ENCODE measurements around the gene PKNOX2. TPM values are rescaled to one million over a fixed set of nuclear protein-coding genes. Genes with fewer than 3 reads are reported as not detected.

The PKNOX2 gene
- total RNA-seq, 2 experiments from 2014 or later = not detected

GRCh38 chr11:125170510-125171031 lies 6.0 kb downstream of the PKNOX2 start:
- no peaks in the 10 kb centered on the region for H3K9me3 Mint-ChIP-seq
- no peak overlapping the region for H3K4me3 Mint-ChIP-seq
- ChIA-PET CTCF (interaction anchor here (1.0 kb wide), 1 partner anchor 30 kb away, joined by 3 read pairs; no protein-coding TSS in a partner anchor), POLR2A (no interaction called here)
- H3K27ac Mint-ChIP-seq = no peak overlapping the region
- peaks cover 9% of the 10 kb centered on the region for H3K4me1 Mint-ChIP-seq
- H3K27me3 Mint-ChIP-seq = peaks cover 54% of the 10 kb centered on the region
- DNase-seq = no peak
- H3K36me3 Mint-ChIP-seq (ENCODE audit: low read depth) = peaks cover 3% of the 10 kb centered on the region

DNA sequence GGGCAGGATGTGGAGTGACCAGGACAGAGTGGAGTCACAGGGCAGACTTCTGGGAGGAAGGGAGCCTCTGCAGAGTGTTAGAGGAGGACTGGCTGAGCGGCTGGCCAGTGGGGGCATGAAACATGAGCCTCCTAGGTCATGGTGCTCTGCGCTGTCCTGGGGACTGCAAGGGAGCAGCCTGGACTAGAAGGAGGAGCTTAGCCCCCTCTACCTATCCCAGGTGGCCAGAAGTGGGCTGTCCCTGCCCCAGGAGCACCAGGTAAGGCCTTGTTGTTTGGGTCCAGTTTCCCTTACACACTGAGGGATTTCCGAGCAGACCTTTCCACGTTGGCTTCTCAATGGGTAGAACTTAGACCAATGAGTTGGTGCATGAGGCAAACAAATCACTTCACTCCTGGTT lies 7.4 kb downstream of the PKNOX2 start:
- Mint-ChIP-seq H3K4me1 (no peaks in the 10 kb centered on the region), H3K27ac (no peak overlapping the region), H3K27me3 (peaks cover 44% of the 10 kb centered on the region), H3K9me3 (no peaks in the 10 kb centered on the region), H3K36me3 (ENCODE audit: low read depth) (no peaks in the 10 kb centered on the region), H3K4me3 (no peak overlapping the region)
- CTCF ChIA-PET = no interaction called here
- POLR2A ChIA-PET = no interaction called here
- no peak for DNase-seq

DNA sequence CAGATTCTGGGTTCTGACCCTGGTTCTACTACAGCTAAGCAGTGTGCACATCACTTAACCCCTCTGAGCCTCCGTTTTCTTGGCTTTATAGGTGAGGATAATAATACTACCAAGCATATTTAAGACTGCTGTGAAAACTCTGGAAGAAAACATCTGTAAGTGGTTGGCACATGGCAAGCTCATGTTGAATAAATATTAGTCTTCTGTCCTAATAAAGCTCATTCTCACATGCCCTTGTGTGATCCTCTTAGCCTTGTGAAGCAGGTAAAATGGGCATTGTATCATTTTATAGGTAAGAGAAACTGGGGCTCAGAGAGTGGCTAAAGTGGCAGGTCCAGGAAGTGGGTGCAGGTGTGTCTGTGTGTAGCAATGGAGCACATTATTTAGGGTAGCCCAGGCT lies 8.5 kb downstream of the PKNOX2 start:
- CTCF ChIA-PET = no interaction called here
- Mint-ChIP-seq H3K27ac (no peak overlapping the region), H3K27me3 (peaks cover 41% of the 10 kb centered on the region), H3K36me3 (ENCODE audit: low read depth) (no peaks in the 10 kb centered on the region), H3K4me3 (no peak overlapping the region), H3K4me1 (no peaks in the 10 kb centered on the region), H3K9me3 (no peaks in the 10 kb centered on the region)
- DNase-seq = no peak
- POLR2A ChIA-PET = no interaction called here

GRCh38 chr11:125173556-125173955 lies 9.0 kb downstream of the PKNOX2 start:
- DNase-seq = no peak
- POLR2A ChIA-PET = no interaction called here
- CTCF ChIA-PET = no interaction called here
- Mint-ChIP-seq H3K36me3 (ENCODE audit: low read depth) (no peaks in the 10 kb centered on the region), H3K4me3 (no peak overlapping the region), H3K27ac (no peak overlapping the region), H3K9me3 (no peaks in the 10 kb centered on the region), H3K4me1 (no peaks in the 10 kb centered on the region), H3K27me3 (peaks cover 35% of the 10 kb centered on the region)

DNA sequence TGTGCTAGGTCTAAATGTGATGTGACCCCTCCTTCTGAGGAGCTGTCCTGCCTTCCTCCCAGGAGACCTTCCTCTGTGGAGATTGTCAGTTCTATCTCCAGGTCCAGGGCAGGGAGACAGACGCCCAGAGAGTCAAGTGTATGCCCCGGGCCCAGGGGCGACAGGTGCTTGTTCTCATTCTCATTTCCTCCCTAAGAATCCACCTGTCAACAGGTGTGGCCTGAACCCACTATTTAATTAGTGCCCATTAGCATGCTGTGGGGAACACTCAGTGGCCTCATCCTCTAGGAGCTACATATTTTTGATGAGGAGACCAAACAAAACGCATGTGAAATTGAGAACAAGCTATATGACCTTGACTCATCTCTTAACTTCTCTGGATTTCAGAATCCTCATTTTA lies 9.5 kb downstream of the PKNOX2 start:
- Mint-ChIP-seq H3K4me3 (no peak overlapping the region), H3K36me3 (ENCODE audit: low read depth) (no peaks in the 10 kb centered on the region), H3K27me3 (peaks cover 31% of the 10 kb centered on the region), H3K4me1 (no peaks in the 10 kb centered on the region), H3K9me3 (no peaks in the 10 kb centered on the region), H3K27ac (no peak overlapping the region)
- POLR2A ChIA-PET = no interaction called here
- DNase-seq = no peak
- CTCF ChIA-PET = no interaction called here

DNA sequence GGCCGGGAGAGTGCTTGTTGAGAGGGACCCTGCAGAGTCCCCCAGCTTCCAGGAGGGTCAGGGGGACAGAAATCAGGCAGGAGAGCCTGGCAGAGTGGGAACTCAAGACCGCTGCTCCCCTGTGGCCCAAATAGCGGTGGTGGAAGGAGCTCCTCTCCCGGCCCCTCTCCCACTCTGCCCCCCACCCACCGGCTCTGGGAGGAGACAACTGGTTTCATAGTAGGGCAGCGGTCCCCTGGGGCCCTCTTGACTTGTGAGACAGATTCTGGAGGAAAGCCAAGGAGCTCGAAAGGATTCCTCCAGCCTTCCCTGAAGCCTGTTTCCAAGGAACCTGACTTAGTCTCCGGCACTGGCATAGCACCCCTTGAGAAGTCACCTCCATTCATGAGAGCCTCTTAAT lies 10.1 kb downstream of the PKNOX2 start:
- Mint-ChIP-seq H3K27me3 (peaks cover 25% of the 10 kb centered on the region), H3K9me3 (no peaks in the 10 kb centered on the region), H3K36me3 (ENCODE audit: low read depth) (no peaks in the 10 kb centered on the region), H3K4me3 (no peak overlapping the region), H3K27ac (no peak overlapping the region), H3K4me1 (no peaks in the 10 kb centered on the region)
- ChIA-PET CTCF (interaction anchor here (0.9 kb wide), 1 partner anchor 12 kb away, joined by 3 read pairs; no protein-coding TSS in a partner anchor), POLR2A (no interaction called here)
- no peak for DNase-seq

DNA sequence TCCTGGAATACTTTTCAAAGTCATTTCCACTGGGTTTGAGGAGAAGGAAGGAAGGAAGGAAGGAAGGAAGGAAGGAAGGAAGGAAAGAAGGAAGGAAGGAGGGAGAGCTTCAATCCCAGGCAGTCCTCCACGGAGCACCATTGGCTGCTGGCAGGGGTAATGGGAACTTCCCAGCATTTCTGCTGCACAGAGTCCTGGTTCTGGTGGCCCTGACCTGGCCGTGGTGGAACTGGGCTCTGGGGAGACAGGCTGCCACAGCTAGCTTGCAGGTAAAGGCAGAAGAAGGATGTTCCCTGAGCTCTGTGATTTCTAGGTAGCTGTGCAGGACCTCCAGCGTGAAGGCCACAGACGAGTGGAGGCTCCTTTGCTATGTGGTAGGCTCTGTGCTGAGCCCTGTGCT lies 10.6 kb downstream of the PKNOX2 start:
- no peak overlapping the region for H3K27ac Mint-ChIP-seq
- no peak overlapping the region for H3K4me3 Mint-ChIP-seq
- POLR2A ChIA-PET = interaction anchor here (0.6 kb wide), 1 partner anchor 418 kb away, joined by 3 read pairs; no protein-coding TSS in a partner anchor
- H3K27me3 Mint-ChIP-seq = peaks cover 26% of the 10 kb centered on the region
- DNase-seq = no peak
- CTCF ChIA-PET = interaction anchor here (0.9 kb wide), 1 partner anchor 11 kb away, joined by 3 read pairs; no protein-coding TSS in a partner anchor
- H3K4me1 Mint-ChIP-seq = no peaks in the 10 kb centered on the region
- H3K36me3 Mint-ChIP-seq (ENCODE audit: low read depth) = no peaks in the 10 kb centered on the region
- H3K9me3 Mint-ChIP-seq = no peaks in the 10 kb centered on the region

- Mint-ChIP-seq H3K9me3 (no peaks in the 10 kb centered on the region), H3K36me3 (ENCODE audit: low read depth) (no peaks in the 10 kb centered on the region), H3K27ac (no peak overlapping the region), H3K27me3 (peaks cover 29% of the 10 kb centered on the region), H3K4me1 (no peaks in the 10 kb centered on the region), H3K4me3 (no peak overlapping the region)
- CTCF ChIA-PET = no interaction called here
- no peak for DNase-seq
- POLR2A ChIA-PET = interaction anchor here (0.6 kb wide), 1 partner anchor 417 kb away, joined by 3 read pairs; no protein-coding TSS in a partner anchor
These were observed 11.5 kb downstream of the PKNOX2 start for GRCh38 chr11:125175896-125176575.

DNA sequence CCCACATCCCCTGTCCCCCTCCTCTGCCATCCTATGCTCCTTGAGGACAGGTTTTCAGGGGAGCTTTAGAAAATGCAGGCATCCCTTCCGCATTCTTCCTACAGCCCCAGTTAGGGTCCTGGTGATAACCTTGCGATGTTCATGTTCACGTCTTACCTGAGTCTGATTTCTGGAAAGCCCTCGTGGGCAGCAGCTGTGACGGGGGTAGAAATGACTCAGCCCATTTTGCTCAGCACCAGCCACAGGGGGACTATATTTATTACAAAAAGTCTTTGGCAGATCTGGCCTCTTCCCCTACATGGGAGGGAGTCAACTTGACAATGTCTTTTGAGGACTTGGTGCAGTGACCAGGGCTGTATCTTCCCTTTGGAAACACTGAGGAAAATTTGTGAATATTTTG lies 12.3 kb downstream of the PKNOX2 start:
- H3K27ac Mint-ChIP-seq = no peak overlapping the region
- CTCF ChIA-PET = no interaction called here
- H3K9me3 Mint-ChIP-seq = no peaks in the 10 kb centered on the region
- no peaks in the 10 kb centered on the region for H3K4me1 Mint-ChIP-seq
- H3K36me3 Mint-ChIP-seq (ENCODE audit: low read depth) = no peaks in the 10 kb centered on the region
- POLR2A ChIA-PET = no interaction called here
- DNase-seq = no peak
- H3K27me3 Mint-ChIP-seq = peaks cover 29% of the 10 kb centered on the region
- H3K4me3 Mint-ChIP-seq = no peak overlapping the region

GRCh38 chr11:125177543-125177942 lies 13.0 kb downstream of the PKNOX2 start:
- Mint-ChIP-seq H3K9me3 (no peaks in the 10 kb centered on the region), H3K4me1 (no peaks in the 10 kb centered on the region), H3K27ac (no peak overlapping the region), H3K36me3 (ENCODE audit: low read depth) (no peaks in the 10 kb centered on the region), H3K27me3 (peaks cover 28% of the 10 kb centered on the region), H3K4me3 (no peak overlapping the region)
- ChIA-PET CTCF (no interaction called here), POLR2A (no interaction called here)
- no peak for DNase-seq

DNA sequence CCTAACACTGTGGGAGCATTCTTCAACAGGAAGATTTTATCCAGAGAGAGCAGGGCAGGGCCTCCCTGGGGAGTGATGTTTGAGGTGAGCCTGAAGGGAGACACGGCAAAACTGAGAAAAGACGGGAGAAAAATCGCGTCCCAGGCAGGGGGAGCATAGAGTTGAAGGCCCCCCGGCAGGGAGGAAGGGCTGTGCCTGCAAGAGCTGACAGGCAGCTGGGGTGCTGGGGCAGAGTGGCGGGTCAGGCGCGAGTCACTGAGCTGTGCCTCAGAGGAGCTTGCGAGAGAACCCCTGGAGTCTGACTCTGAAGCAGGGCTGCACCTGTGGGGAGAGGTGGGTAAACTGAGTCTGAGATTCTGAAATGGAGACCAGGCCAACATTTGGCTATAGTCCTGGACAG lies 14.8 kb downstream of the PKNOX2 start:
- H3K27ac Mint-ChIP-seq = no peak overlapping the region
- H3K4me1 Mint-ChIP-seq = no peaks in the 10 kb centered on the region
- H3K4me3 Mint-ChIP-seq = no peak overlapping the region
- H3K9me3 Mint-ChIP-seq = no peaks in the 10 kb centered on the region
- DNase-seq = no peak
- H3K27me3 Mint-ChIP-seq = peaks cover 29% of the 10 kb centered on the region
- ChIA-PET CTCF (no interaction called here), POLR2A (no interaction called here)
- H3K36me3 Mint-ChIP-seq (ENCODE audit: low read depth) = no peaks in the 10 kb centered on the region

- Mint-ChIP-seq H3K4me3 (no peak overlapping the region), H3K4me1 (no peaks in the 10 kb centered on the region), H3K9me3 (no peaks in the 10 kb centered on the region), H3K36me3 (ENCODE audit: low read depth) (no peaks in the 10 kb centered on the region), H3K27ac (no peak overlapping the region), H3K27me3 (peaks cover 29% of the 10 kb centered on the region)
- ChIA-PET POLR2A (no interaction called here), CTCF (no interaction called here)
- DNase-seq = no peak
These were observed 15.3 kb downstream of the PKNOX2 start for GRCh38 chr11:125179895-125180294.

- no peaks in the 10 kb centered on the region for H3K9me3 Mint-ChIP-seq
- ChIA-PET CTCF (no interaction called here), POLR2A (no interaction called here)
- H3K27ac Mint-ChIP-seq = no peak overlapping the region
- H3K27me3 Mint-ChIP-seq = peaks cover 32% of the 10 kb centered on the region
- H3K4me1 Mint-ChIP-seq = no peaks in the 10 kb centered on the region
- H3K4me3 Mint-ChIP-seq = no peak overlapping the region
- no peaks in the 10 kb centered on the region for H3K36me3 Mint-ChIP-seq (ENCODE audit: low read depth)
- no peak for DNase-seq
These were observed 16.1 kb downstream of the PKNOX2 start for GRCh38 chr11:125180413-125181305.
